Erythroblast (primary cell): ENCODE measurements around the gene GPR162.
"Not testable (repeated sequence)": the region's sequence is repeated elsewhere in the genome, so short reads cannot be mapped to it uniquely, and the experiment has no call there.

ENCODE experiments used
- DNase-seq, 2 experiments: peaks; one replicate each; lab custom pipeline; 2025; lab: John Stamatoyannopoulos, UW
- GATA1 ChIP-seq: IDR thresholded peaks from 2 replicates; pipeline ENCODE4 v1.6.1; 2011; ENCODE audit warnings: low read depth, mild to moderate bottlenecking, control low read depth, low read length, moderate library complexity
- POLR2A ChIP-seq: IDR thresholded peaks from 2 replicates; pipeline ENCODE4 v1.6.1; 2011; ENCODE audit warnings: mild to moderate bottlenecking, low read length

The GPR162 gene

DNA sequence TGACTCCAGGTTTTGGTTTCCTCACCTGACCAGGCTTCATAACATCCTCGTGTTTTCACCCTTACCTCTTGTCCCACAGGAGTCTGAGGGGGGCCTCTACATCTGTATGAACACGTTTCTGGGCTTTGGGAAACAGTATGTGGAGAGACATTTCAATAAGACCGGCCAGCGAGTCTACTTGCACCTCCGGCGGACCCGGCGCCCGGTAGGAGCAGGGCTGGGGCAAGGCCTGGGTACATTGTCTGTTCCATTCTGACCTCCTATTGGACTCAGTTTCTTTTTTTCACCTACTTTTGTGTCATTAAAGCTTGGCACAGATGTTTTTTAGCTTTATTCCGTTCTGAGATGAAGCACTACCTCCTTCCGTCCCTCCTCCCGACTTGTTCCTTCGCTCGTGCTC is 33.7 kb downstream of the GPR162 start:
- DNase-seq = no peak
- TF ChIP-seq POLR2A (no peak), GATA1 (no peak)

DNA sequence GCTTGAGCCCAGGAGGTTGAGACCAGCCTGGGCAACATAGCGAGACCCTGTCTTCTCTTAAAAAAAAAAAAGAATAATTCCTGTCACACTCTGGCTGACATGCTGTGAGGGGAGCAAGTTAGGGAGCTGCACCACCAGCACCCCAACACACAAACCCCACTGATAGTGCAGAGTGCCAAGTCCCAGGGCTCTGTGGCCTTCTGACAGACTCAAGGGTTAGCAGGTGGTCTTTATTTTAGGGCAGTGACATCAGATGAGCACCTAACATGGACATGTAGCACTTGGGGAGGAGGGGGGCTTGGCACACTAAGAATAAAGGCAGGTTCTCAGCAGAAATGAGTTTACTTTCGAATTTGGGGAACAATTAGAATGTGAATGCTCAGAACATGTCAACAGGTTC is 37.2 kb downstream of the GPR162 start:
- DNase-seq = no peak
- TF ChIP-seq GATA1 (no peak), POLR2A (no peak)

DNA sequence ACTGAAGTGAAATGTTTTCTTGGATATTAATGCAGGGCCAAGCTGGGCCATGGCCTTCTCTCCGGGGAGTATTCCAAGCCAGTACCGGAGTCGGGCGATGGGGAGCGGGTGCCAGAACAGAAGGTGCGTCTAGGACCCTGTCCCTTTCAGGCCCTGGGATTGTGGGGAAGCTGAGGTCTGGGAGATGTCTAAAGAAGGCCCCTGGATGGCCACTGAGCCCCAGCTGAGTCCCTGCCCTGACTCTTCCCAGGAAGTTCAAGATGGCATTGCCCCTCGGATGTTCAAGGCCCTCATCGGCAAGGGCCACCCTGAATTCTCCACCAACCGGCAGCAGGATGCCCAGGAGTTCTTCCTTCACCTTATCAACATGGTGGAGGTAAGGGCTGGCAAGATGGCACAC is 38.5 kb downstream of the GPR162 start:
- no peak for TF ChIP-seq GATA1
- TF ChIP-seq POLR2A = no peak
- DNase-seq = no peak

DNA sequence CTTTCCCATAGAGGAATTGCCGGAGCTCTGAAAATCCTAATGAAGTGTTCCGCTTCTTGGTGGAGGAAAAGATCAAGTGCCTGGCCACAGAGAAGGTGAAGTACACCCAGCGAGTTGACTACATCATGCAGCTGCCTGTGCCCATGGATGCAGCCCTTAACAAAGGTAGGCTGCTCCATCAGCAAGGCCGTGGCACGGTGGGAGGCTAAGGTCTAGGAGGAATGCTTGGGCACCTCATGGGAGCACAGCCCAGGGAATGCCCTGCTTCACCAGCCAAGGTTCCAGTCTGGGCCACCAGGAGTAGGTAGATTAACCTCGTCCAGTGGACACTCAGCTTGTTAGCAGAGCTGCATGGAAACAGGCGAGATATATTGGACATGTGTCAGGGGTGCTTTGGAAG is 39.3 kb downstream of the GPR162 start:
- TF ChIP-seq GATA1 (no peak), POLR2A (no peak)
- DNase-seq = no peak

DNA sequence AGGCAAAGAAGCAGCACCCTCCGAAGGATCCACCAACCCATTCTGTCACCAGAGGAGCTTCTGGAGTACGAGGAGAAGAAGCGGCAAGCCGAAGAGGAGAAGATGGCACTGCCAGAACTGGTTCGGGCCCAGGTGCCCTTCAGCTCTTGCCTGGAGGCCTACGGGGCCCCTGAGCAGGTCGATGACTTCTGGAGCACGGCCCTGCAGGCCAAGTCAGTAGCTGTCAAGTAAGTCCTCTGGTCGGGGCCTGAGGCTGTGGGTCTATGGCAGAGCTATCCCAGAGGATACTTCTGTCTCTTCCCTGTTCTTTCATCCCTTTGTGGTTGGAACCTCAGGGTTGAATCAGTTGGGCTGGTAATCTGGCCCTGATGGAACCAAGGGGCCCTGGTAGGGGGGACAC is 39.8 kb downstream of the GPR162 start:
- DNase-seq = no peak
- TF ChIP-seq GATA1 = no peak
- TF ChIP-seq POLR2A = no peak

DNA sequence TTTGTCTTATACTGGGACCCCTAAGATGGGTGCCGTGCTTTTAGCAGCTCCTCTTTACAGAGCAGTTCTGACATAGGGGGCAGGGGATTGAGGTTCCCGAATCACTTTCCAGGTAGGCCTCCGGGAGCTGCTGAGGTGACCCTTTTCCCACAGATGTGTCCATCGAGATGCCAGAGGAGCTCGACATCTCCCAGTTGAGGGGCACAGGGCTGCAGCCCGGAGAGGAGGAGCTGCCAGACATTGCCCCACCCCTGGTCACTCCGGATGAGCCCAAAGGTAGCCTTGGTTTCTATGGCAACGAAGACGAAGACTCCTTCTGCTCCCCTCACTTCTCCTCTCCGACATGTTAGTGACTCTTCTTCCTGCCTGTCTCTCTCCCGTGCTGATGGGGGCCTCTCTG is 41.4 kb downstream of the GPR162 start:
- DNase-seq = no peak
- TF ChIP-seq POLR2A = no peak

DNA sequence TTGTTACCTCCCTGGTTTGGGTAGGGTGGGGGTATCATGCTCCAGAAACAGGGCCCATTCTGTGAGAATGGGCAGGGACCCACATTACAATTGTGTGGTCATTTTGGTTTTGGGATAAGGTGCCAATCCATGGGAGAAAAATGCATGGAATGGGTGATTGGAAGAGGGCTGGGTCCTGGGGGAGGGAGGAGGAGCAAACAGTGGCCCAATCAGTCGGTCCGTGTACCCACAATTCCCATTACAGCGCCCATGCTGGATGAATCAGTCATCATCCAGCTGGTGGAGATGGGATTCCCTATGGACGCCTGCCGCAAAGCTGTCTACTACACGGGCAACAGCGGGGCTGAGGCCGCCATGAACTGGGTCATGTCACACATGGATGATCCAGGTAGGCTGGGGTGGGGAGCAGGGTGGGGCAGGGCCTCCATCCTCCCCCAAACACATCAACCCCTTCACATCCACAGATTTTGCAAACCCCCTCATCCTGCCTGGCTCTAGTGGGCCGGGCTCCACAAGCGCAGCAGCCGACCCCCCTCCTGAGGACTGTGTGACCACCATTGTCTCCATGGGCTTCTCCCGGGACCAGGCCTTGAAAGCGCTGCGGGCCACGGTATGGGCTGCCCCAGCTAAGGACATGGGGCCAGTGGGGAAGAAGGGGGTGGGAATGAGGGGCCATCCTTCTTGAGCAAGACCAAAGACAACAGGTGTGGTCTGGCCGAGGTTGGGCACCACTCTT is 42.1 kb downstream of the GPR162 start:
- TF ChIP-seq GATA1 = no peak
- TF ChIP-seq POLR2A = no peak

DNA sequence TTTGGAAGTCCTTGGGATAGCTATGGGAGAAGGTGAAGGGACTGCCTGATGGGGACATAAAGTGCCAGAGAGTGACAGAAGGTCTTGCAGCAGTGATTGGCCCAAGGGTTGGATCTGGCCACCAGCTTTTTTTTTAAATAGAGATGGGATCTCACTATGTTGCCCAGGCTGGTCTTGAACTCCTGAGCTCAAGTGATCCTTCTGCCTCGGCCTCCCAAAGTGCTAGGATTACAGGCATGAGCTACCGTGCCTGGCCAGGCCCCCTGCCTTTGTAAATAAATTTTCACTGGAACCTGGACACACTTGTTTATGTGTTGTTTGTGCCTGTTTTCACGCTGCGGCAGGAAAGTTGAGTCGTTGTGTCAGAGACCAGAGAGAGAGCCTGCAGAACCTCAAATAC is 43.7 kb downstream of the GPR162 start:
- DNase-seq = not testable (repeated sequence)

More for the DNA sequence above, 42.1 kb downstream of the GPR162 start:
- DNase-seq = no peak

DNA sequence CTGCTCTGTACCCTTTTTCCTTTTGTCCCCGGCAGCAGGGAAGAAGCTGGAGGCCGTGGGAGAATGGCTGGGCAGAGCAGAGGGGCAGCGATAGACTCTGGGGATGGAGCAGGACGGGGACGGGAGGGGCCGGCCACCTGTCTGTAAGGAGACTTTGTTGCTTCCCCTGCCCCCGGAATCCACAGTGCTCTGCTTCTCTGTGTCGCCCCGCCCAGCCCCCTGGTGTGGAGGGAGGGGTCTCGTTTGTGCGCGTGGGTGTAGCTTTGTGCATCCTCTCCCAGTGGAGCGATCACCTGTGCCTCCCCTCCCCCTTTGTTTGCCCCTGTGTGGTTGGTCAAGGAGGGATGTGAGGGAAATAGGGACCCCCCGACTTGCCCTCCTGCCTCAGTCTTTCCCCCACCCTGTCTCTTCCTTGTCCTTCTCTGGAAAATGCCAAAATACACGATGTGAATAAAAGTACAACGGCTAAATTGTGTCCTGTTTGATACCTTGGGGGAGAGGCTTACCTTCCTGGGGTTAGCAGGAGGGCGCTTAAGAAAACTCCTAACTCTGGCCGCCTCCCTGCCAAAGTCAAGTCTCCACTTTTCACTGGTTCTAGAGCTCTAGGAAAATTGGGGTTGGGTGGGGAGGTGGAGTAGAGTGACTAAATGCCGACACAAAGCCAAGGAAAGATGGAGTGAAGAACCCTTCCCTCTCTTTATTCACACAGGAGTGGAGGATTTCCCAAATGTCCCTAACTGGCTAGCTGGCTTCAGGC is 44.7 kb downstream of the GPR162 start:
- TF ChIP-seq POLR2A (no peak), GATA1 (no peak)
- no peak for DNase-seq

DNA sequence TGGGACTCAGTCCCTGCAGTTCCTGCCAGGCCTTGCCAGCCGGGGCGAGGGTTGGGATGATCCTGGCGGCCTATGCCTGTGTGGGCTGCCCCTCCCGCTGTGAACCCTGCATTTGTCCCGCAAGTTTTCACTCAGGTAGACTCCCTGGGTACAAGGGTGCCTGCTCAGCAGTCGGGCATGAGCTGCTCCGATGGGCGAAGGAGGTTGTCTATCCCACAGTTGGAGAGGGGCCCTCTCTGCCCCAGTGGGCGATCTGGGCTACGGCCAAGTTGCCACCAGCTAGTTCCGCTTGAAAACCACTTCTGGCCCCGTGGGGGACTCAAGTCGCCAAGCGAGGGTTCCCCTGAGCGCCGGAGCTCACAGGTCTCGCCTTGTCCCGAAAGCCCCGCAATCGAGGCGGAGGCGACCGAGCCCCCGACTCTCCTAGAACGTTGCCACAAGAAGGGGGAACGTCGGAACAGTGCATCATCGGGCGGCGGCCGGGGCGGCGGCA is 45.3 kb downstream of the GPR162 start:
- DNase-seq = no peak
- no peak for TF ChIP-seq POLR2A
- TF ChIP-seq GATA1 = no peak

DNA sequence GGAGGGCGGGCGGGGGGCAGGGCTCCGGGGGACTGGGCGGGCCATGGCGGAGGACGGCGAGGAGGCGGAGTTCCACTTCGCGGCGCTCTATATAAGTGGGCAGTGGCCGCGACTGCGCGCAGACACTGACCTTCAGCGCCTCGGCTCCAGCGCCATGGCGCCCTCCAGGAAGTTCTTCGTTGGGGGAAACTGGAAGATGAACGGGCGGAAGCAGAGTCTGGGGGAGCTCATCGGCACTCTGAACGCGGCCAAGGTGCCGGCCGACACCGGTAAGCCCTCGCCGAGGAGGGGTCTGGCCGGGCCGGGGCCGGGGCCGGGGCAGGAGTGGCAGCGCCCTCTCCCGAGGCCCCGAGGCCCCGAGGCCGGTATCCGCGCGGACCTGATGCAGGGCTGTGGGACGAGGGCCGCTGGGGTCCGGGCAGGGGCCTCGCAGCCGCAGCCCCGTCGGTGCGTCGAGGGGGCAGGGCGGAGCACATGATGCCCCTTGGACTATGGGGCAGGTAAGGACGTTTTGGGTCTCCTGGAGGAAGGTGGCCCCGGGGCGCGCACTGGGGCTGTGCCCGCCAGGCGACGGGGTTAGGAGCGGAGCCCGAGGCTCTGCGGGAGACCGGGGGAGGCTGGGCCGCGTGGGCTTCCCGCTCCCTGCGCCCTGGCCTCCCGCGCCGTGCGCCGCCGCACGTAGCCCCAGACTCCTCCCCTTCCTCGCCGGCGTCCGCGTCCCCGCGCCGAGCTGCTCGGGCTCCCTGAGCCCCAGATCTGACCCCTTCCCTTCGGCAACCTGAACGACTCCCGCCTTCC is 46.0 kb downstream of the GPR162 start, which contains the start of gene TPI1:
Gene TPI1, plus strand, starts transcription at position 119 of the 798 bp plus-strand sequence. Its CDS starts 36 bp downstream, at position 155.
- TF ChIP-seq GATA1 (no peak), POLR2A (peak; percentile 89)
- peak; percentile 88 to 93 for DNase-seq

DNA sequence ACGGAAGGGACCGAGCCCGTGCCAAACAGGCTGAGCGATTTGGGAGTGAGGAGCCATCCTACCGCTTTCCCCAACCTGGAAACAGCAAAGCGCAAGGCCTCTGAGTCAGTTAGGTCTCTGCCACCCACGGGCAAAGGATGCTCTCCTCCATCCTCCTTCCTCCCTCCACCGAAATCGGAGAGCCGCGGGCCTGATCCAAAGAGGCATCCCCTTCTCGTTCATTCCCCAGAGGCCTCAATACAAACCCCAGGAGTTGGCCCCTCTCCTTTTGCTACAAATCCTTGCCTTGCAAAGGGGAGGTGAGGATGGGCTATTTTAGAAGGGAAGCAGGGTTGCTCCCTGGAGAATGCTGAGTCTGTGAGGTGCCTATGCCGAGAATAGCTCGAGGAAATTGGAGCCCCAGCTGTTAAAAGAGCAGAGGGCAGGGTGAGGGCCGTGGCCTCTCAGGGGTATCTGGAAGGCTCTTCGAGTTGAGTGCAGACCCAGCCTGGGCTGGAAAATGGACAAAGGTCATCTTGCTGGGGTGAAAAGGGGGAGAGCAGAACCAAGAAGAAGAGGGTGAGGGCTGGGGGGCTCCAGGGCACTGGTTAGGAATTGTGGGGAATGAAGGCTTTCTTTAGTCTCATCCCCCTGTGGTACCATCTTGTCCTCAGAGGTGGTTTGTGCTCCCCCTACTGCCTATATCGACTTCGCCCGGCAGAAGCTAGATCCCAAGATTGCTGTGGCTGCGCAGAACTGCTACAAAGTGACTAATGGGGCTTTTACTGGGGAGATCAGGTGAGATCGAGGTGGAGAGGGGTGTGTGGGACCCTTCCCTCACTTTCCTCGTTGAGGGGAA is 46.8 kb downstream of the GPR162 start:
- DNase-seq = peak; percentile 53 to 64
- TF ChIP-seq GATA1 = no peak
